Esophagus squamous epithelium (tissue), 4 donors: Measurements from ENCODE around the gene SNPH.

ENCODE experiments used
- CTCF ChIP-seq, 6 experiments: fragments of 450-650 bp in 4 of 6; fragments of 200-600 bp in 2 of 6; sonication (generic) in 2 of 6; IDR thresholded peaks; one replicate each; pipeline ENCODE4 v1.5.1; 2016 to 2019; ENCODE audit warnings: antibody characterized with exemption in 6 of 6, mild to moderate bottlenecking in 4 of 6, moderate library complexity in 4 of 6
- POLR2A ChIP-seq, 4 donors: fragments of 450-650 bp; IDR thresholded peaks; one replicate each; pipeline ENCODE4 v1.6.1; 2017; ENCODE audit warnings: antibody characterized with exemption in 4 of 4, mild to moderate bottlenecking in 4 of 4, moderate library complexity in 3 of 4

- TF ChIP-seq POLR2A (IDR thresholded peaks at IDR 0.05), result no peak
- TF ChIP-seq CTCF (IDR thresholded peaks at IDR 0.05), result no peak
Measured at GRCh38 chr20:1319462-1319861, 53.4 kb downstream of the SNPH start.
